K562 (cell line): Measurements from ENCODE around the gene MCC. TPM values are rescaled to one million over a fixed set of nuclear protein-coding genes. Genes with fewer than 3 reads are reported as not detected.

Experiments used
- ATAC-seq: fragments of 200-7000 bp; cut with Tn5 transposase; 3 replicates; pipeline ENCODE4 v1.9.1; 2020; ENCODE audit warnings: moderate library complexity
- BruUV-seq: library from RNA; stranded (reverse); fragments of 400-500 nt; replicated peaks from 2 replicates; lab custom pipeline; 2021; lab: Mats Ljungman, UMichigan
- CTCF ChIA-PET: fragments of 300-600 bp; formaldehyde crosslinking; extraction: SDS; loops from one replicate; lab custom pipeline; 2021; ENCODE audit warnings: low intra/inter-chr PET ratio; lab: Yijun Ruan, JAX
- POLR2A ChIA-PET: fragments of 300-600, 350-650 bp; sonication (Branson Sonifier 250); formaldehyde crosslinking; extraction: SDS; loops from one replicate; lab custom pipeline; 2021; ENCODE audit warnings: antibody characterized with exemption, inconsistent platforms; lab: Yijun Ruan, JAX
- DNase-seq, 4 experiments: peaks; one replicate each; pipeline versions ENCODE4 v3.0.0 to v3.0.0-alpha.2; 2011 to 2018; ENCODE audit warnings: low spot score in 3 of 4, mixed read lengths in 3 of 4; ENCODE audit errors: extremely low read depth in 1 of 4
- FAIRE-seq: peaks from 2 replicates; lab custom pipeline; 2011; peaks lifted over from hg19 to GRCh38; lab: Jason Lieb, UNC
- H2AFZ ChIP-seq: 2 replicates; pipeline ENCODE4 v1.6.0; 2011; ENCODE audit warnings: low read depth, low read length, control low read depth, inconsistent platforms
- H3K27ac ChIP-seq: fragments of 200-600 bp; 3 replicates; pipeline ENCODE4 v1.8.0; 2011; ENCODE audit warnings: low read depth, mild to moderate bottlenecking, control low read depth, inconsistent platforms, low read length, moderate library complexity, mixed read lengths; ENCODE audit errors: extremely low read depth
- H3K27me3 ChIP-seq, 2 experiments: fragments of 300-600 bp in 1 of 2; 2 replicates in 1 of 2; 3 replicates in 1 of 2; pipeline versions ENCODE4 v1.6.0 to v1.8.0; 2011; ENCODE audit warnings: inconsistent platforms in 2 of 2, low read length in 2 of 2, mild to moderate bottlenecking in 1 of 2, mixed read lengths in 1 of 2, moderate library complexity in 1 of 2; ENCODE audit not compliant: control insufficient read depth in 2 of 2, insufficient read depth in 2 of 2
- H3K36me3 ChIP-seq: fragments of 300-600 bp; 3 replicates; pipeline ENCODE4 v1.8.0; 2011; ENCODE audit warnings: mild to moderate bottlenecking, low read length, inconsistent platforms; ENCODE audit not compliant: control insufficient read depth, insufficient read depth
- H3K4me1 ChIP-seq, 2 experiments: fragments of 200-600 bp in 1 of 2; replicated peaks in 1 of 2; 2 replicates in 1 of 2; 3 replicates in 1 of 2; pipeline versions ENCODE4 v1.5.1 to v1.8.0; 2011; ENCODE audit warnings: inconsistent platforms in 2 of 2, low read length in 2 of 2, mild to moderate bottlenecking in 1 of 2, mixed read lengths in 1 of 2, moderate library complexity in 1 of 2; ENCODE audit not compliant: control insufficient read depth in 2 of 2, insufficient read depth in 2 of 2
- H3K4me2 ChIP-seq: 2 replicates; pipeline ENCODE4 v1.6.1; 2011; ENCODE audit warnings: low read length, control low read depth, inconsistent platforms, mixed read lengths; ENCODE audit not compliant: insufficient read depth
- H3K4me3 ChIP-seq: fragments of 200-600 bp; sonication (generic), shearing (Covaris generic); 2 replicates; pipeline ENCODE4 v1.5.1; 2016; ENCODE audit warnings: control low read depth, inconsistent platforms
- H3K79me2 ChIP-seq: fragments of 200-600 bp; 3 replicates; pipeline ENCODE4 v1.8.0; 2011; ENCODE audit warnings: low read length, inconsistent platforms; ENCODE audit not compliant: control insufficient read depth, insufficient read depth
- H3K9ac ChIP-seq, 2 experiments: 2 replicates each; pipeline versions ENCODE4 v1.6.0 to v1.6.1; 2011; ENCODE audit warnings: low read depth in 2 of 2, low read length in 2 of 2, control low read depth in 1 of 2, inconsistent platforms in 1 of 2, mild to moderate bottlenecking in 1 of 2, mixed read lengths in 1 of 2; ENCODE audit not compliant: insufficient read depth in 1 of 2
- H3K9me1 ChIP-seq: one replicate; pipeline ENCODE4 v1.6.0; 2011; ENCODE audit warnings: inconsistent platforms, mild to moderate bottlenecking, low read length, moderate library complexity; ENCODE audit not compliant: control insufficient read depth, insufficient read depth
- H3K9me3 ChIP-seq: replicated peaks from 2 replicates; pipeline ENCODE4 v1.5.1; 2011; ENCODE audit warnings: low read depth, low read length, inconsistent platforms; ENCODE audit not compliant: control insufficient read depth, insufficient read depth
- H4K20me1 ChIP-seq: replicated peaks from 2 replicates; pipeline ENCODE4 v1.6.1; 2011; ENCODE audit warnings: low read length, inconsistent platforms, mixed read lengths; ENCODE audit not compliant: control insufficient read depth, insufficient read depth
- ATF7 ChIP-seq: fragments of 450-650 bp; IDR thresholded peaks from 2 replicates; pipeline ENCODE4 v1.7.1; 2014; ENCODE audit warnings: mild to moderate bottlenecking, moderate library complexity
- HSF4 ChIP-seq: fragments of 250-450 bp; sonication (Bioruptor Pico); IDR thresholded peaks from 2 replicates; pipeline ENCODE4 v2.1.2; 2022; ENCODE audit warnings: mild to moderate bottlenecking, moderate library complexity, borderline replicate concordance
- JUN ChIP-seq, 2 experiments: sonication (generic) in 1 of 2; formaldehyde crosslinking in 1 of 2; IDR thresholded peaks; 2 replicates each; pipeline versions ENCODE4 v1.6.1 to v1.8.0; 2012 to 2022; ENCODE audit warnings: borderline replicate concordance in 2 of 2, mild to moderate bottlenecking in 2 of 2, improper control_type of control experiment in 1 of 2, low read depth in 1 of 2, low read length in 1 of 2, missing genetic modification reagents in 1 of 2
- MAFF ChIP-seq: IDR thresholded peaks from 2 replicates; pipeline ENCODE4 v1.6.1; 2012; ENCODE audit warnings: low read length, improper control_type of control experiment
- NCOA1 ChIP-seq: fragments of 450-650 bp; IDR thresholded peaks from 2 replicates; pipeline ENCODE4 v1.6.1; 2016; ENCODE audit warnings: low read depth
- NFYB ChIP-seq: IDR thresholded peaks from 2 replicates; pipeline ENCODE4 v1.6.1; 2011; ENCODE audit warnings: mild to moderate bottlenecking, moderate library complexity; ENCODE audit not compliant: insufficient read length; ENCODE audit errors: extremely low read depth
- POLR2AphosphoS2 ChIP-seq: IDR thresholded peaks from 2 replicates; pipeline ENCODE4 v1.6.1; 2012; ENCODE audit warnings: low read length, improper control_type of control experiment
- POLR2G ChIP-seq: fragments of 200-400 bp; formaldehyde crosslinking; IDR thresholded peaks from 2 replicates; pipeline ENCODE4 v1.6.1; 2017; ENCODE audit warnings: low read depth, mild to moderate bottlenecking, antibody characterized with exemption, low read length, moderate library complexity
- PTRF ChIP-seq: fragments of 450-650 bp; IDR thresholded peaks from 2 replicates; pipeline ENCODE4 v1.6.1; 2016; ENCODE audit warnings: mild to moderate bottlenecking, missing genetic modification characterization, missing compliant biosample characterization
- SAFB ChIP-seq: fragments of 200-400 bp; formaldehyde crosslinking; IDR thresholded peaks from 2 replicates; pipeline ENCODE4 v1.6.1; 2017; ENCODE audit warnings: low read depth, low read length, borderline replicate concordance
- ZNF3 ChIP-seq: fragments of 250-450 bp; sonication (Bioruptor Pico); IDR thresholded peaks from 2 replicates; pipeline ENCODE4 v1.5.0; 2021; ENCODE audit warnings: mild to moderate bottlenecking, moderate library complexity
- WGBS: fragments of 100-300 bp; shearing (Covaris generic); methylation state at CpG from one replicate; pipeline ENCODE4 v1.1.6; 2016; ENCODE audit warnings: low coverage, mixed read lengths; ENCODE audit not compliant: insufficient coverage; ENCODE audit errors: missing lambda C conversion rate; 5-methylcytosine and 5-hydroxymethylcytosine counted together
- in situ Hi-C: fragments of 300-500 bp; cut with MboI; formaldehyde crosslinking; loops from 4 replicates; pipeline ENCODE4 v1.15.0; 2018; ENCODE audit warnings: inconsistent platforms, mixed read lengths
- intact Hi-C: fragments of 100-400 bp; cut with micrococcal nuclease; formaldehyde crosslinking; loops from 2 replicates; pipeline ENCODE4 v1.14.2; 2022
- polyA plus RNA-seq, 8 experiments: library from polyadenylated mRNA; depleted of rRNA in 4 of 8; stranded (reverse) in 5 of 8; unstranded in 3 of 8; fragments of >200 nt; fragmentation: Nextera tagmentation in 2 of 8; fragmentation: Illumina TruSeq in 1 of 8; extraction: Ambion mirVana in 2 of 8; extraction: Trizol in 1 of 8; gene quantifications; 2 replicates each; pipeline versions ENCODE4 v1.2.1 to v1.2.3, GENCODE V29; 2011 to 2014; ENCODE audit warnings: inconsistent platforms in 1 of 8, missing spikeins in 1 of 8
- total RNA-seq, 7 experiments: library from RNA; depleted of rRNA in 6 of 7; stranded (reverse); fragments of >200 nt in 6 of 7; fragmentation: Illumina TruSeq in 2 of 7; extraction: Trizol in 2 of 7; gene quantifications; 2 replicates each; pipeline versions ENCODE4 v1.2.1 to v1.2.3, GENCODE V29; 2011 to 2021; ENCODE audit warnings: low replicate concordance in 1 of 7
- TF ChIP-seq, protein P1 (sequence below): fragments of 450-650 bp; formaldehyde crosslinking; IDR thresholded peaks from 2 replicates; pipeline ENCODE4 v1.4.0; 2020; ENCODE audit warnings: mild to moderate bottlenecking, moderate library complexity
- TF ChIP-seq, protein P2 (sequence below): fragments of 450-650 bp; conservative IDR thresholded peaks from 2 replicates; pipeline ENCODE4 v1.6.1; 2016; ENCODE audit warnings: missing genetic modification characterization, low read depth, mild to moderate bottlenecking, missing compliant biosample characterization, moderate library complexity
- TF ChIP-seq, protein P3 (sequence below): fragments of 250-450 bp; sonication (Bioruptor Pico); IDR thresholded peaks from 2 replicates; pipeline ENCODE4 v1.4.0; 2020

Gene MCC
- total and polyA plus RNA-seq, 9 of the 15 experiments (the other 6 are each of a cell fraction or from before 2014, with no cell fraction given), result 0.04 to 0.24 (median 0.06) TPM; not detected in 1

DNA sequence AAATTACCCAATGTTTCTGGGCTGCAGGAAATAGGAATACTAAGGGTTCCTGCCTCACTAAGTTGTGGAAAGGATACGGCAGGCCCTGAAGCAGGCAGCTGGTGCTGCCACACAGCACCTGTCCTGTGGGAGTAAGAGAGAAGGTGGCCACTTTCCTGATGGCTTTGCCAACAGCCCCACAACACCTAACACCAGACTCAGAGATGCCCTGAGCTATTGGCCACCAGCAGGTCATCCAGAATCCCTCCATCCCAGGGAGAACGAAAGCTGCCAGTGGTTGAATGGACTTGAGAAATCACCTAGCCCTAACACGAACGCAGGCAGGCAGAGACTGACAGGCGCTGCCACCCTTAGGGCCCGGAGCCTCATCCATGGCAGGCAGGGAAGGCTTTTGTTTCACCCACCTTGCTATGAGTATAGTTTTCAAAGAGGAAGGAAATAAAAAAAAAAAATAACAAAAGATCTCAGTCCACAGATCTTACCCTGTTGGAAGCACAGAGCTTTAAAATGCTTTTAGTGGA lies 429.5 kb downstream of the MCC start:
- DNase-seq (no peak), FAIRE-seq (no peak), ATAC-seq (no peak)
- ChIA-PET CTCF (no interaction called here), POLR2A (interaction anchor here (0.6 to 2.6 kb wide), 4 partner anchors 9 to 140 kb away, joined by 3 to 15 read pairs (median 4); no protein-coding TSS in a partner anchor)
- Histone ChIP-seq H3K9ac (no peak overlapping the region; a peak in 1 of 4 replicates), H3K79me2 (no peaks in the 10 kb centered on the region), H3K4me2 (no peak overlapping the region), H3K27me3 (peaks cover 5 to 22% of the 10 kb centered on the region in 2 experiments; a peak in 4 of 5 replicates), H3K9me1 (no peaks in the 10 kb centered on the region), H3K4me1 (peaks cover 0 to under 1% of the 10 kb centered on the region in 2 experiments; a peak in 1 of 5 replicates), H3K36me3 (no peaks in the 10 kb centered on the region), H2AFZ (no peak overlapping the region), H3K27ac (no peak overlapping the region), H3K9me3 (no peaks in the 10 kb centered on the region), H3K4me3 (no peak overlapping the region), H4K20me1 (no peaks in the 10 kb centered on the region)
- intact Hi-C loops, result no loop called here
- in situ Hi-C loops, result no loop called here
- WGBS, result 26% methylated on average over 6 of the region's 6 CpGs
- no TSS peak for BruUV-seq
- TF ChIP-seq, protein P1, sequence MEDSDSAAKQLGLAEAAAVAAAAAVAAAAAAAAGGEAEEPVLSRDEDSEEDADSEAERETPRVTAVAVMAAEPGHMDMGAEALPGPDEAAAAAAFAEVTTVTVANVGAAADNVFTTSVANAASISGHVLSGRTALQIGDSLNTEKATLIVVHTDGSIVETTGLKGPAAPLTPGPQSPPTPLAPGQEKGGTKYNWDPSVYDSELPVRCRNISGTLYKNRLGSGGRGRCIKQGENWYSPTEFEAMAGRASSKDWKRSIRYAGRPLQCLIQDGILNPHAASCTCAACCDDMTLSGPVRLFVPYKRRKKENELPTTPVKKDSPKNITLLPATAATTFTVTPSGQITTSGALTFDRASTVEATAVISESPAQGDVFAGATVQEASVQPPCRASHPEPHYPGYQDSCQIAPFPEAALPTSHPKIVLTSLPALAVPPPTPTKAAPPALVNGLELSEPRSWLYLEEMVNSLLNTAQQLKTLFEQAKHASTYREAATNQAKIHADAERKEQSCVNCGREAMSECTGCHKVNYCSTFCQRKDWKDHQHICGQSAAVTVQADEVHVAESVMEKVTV (CRISPR knock-in tag), result no peak
- TF ChIP-seq MAFF (no peak), PTRF (tag) (no peak), POLR2AphosphoS2 (no peak), HSF4 (CRISPR knock-in tag) (no peak), POLR2G (no peak), JUN (IDR thresholded peaks at IDR 0.05; ENCODE audit: borderline replicate concordance, low read depth, low read length) (no peak), JUN (CRISPR knock-in tag; IDR thresholded peaks at IDR 0.05; ENCODE audit: borderline replicate concordance) (no peak), ZNF3 (CRISPR knock-in tag) (no peak), NCOA1 (no peak), ATF7 (no peak), NFYB (no peak), SAFB (no peak)
- TF ChIP-seq, protein P2, sequence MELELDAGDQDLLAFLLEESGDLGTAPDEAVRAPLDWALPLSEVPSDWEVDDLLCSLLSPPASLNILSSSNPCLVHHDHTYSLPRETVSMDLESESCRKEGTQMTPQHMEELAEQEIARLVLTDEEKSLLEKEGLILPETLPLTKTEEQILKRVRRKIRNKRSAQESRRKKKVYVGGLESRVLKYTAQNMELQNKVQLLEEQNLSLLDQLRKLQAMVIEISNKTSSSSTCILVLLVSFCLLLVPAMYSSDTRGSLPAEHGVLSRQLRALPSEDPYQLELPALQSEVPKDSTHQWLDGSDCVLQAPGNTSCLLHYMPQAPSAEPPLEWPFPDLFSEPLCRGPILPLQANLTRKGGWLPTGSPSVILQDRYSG, result no peak
- TF ChIP-seq, protein P3, sequence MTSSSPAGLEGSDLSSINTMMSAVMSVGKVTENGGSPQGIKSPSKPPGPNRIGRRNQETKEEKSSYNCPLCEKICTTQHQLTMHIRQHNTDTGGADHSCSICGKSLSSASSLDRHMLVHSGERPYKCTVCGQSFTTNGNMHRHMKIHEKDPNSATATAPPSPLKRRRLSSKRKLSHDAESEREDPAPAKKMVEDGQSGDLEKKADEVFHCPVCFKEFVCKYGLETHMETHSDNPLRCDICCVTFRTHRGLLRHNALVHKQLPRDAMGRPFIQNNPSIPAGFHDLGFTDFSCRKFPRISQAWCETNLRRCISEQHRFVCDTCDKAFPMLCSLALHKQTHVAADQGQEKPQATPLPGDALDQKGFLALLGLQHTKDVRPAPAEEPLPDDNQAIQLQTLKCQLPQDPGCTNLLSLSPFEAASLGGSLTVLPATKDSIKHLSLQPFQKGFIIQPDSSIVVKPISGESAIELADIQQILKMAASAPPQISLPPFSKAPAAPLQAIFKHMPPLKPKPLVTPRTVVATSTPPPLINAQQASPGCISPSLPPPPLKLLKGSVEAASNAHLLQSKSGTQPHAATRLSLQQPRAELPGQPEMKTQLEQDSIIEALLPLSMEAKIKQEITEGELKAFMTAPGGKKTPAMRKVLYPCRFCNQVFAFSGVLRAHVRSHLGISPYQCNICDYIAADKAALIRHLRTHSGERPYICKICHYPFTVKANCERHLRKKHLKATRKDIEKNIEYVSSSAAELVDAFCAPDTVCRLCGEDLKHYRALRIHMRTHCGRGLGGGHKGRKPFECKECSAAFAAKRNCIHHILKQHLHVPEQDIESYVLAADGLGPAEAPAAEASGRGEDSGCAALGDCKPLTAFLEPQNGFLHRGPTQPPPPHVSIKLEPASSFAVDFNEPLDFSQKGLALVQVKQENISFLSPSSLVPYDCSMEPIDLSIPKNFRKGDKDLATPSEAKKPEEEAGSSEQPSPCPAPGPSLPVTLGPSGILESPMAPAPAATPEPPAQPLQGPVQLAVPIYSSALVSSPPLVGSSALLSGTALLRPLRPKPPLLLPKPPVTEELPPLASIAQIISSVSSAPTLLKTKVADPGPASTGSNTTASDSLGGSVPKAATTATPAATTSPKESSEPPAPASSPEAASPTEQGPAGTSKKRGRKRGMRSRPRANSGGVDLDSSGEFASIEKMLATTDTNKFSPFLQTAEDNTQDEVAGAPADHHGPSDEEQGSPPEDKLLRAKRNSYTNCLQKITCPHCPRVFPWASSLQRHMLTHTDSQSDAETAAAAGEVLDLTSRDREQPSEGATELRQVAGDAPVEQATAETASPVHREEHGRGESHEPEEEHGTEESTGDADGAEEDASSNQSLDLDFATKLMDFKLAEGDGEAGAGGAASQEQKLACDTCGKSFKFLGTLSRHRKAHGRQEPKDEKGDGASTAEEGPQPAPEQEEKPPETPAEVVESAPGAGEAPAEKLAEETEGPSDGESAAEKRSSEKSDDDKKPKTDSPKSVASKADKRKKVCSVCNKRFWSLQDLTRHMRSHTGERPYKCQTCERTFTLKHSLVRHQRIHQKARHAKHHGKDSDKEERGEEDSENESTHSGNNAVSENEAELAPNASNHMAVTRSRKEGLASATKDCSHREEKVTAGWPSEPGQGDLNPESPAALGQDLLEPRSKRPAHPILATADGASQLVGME (CRISPR knock-in tag), result no peak
